Endometrial microvascular endothelial cells (primary cell): ENCODE measurements around the gene MAGI1. TPM values are rescaled to one million over a fixed set of nuclear protein-coding genes. Genes with fewer than 3 reads are reported as not detected.

Experiments
- in situ Hi-C: cut with HindIII; loops from 2 replicates; pipeline ENCODE4 v1.10.0; 2017; ENCODE audit warnings: low sequenced_read_pairs, low pct_unique_long_range_greater_than_20kb; ENCODE audit errors: inconsistent ontology term
- total RNA-seq: library from RNA; depleted of rRNA; stranded (reverse); fragments of >200 nt; gene quantifications from one replicate; pipeline ENCODE4 v1.2.3, GENCODE V29; 2015; ENCODE audit errors: inconsistent ontology term

The MAGI1 gene
- total RNA-seq, 1 donor from 2014 or later = 9.1 TPM

DNA sequence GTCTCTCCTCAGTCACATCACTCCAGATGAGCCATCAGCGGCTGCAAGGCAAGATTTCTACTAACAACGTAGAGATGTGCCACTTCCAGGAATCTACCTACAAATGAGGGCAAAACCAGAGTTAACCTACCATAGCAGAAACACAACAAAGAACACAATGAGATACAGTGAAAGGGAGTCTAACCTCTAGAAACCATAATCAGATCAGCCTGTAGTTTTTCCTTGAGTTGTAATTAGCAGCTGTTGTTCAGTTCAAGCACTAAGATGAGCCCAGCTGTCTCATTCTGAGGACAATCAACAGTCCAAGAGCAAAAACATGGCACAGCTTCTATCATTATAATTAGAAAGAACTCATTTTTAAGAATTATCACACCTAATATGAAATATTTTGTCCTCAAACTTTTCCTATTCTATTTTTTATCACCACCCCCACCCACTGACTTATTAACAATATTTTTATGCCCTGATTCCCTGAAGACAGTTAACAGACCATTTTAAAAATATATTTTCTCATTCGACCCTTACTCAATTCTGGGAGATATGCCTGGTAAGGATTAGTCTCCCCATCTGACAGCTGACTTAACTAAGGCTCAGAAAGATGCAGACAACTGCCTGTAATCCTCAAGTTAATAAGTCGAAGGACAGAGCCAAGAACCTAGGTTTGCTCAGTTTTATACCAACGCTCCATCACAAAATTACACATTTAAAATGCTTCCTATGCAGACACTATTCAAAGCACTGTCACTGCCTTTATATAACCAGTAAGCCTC lies 50.1 kb downstream of the MAGI1 start:
- in situ Hi-C loops = no loop called here

DNA sequence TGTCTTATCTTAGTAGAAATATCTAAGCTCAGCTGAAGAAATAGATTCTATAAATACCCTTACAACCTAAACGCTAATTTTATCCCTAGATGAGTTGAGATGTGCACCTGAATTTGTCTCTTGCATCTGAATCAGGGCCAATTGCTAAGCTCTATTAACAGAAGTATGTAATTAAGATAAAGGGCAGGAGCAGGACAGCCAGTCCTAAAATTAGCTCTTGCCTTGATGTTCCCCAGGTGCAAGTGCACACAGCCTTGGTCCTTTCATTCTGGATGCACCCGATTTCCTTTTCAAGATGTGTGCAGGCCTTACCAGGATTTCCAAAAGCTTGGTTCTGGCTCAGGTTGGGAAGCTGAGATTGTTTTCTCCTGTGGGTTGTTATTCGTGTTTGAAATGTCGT lies 52.4 kb downstream of the MAGI1 start:
- in situ Hi-C loops = no loop called here

DNA sequence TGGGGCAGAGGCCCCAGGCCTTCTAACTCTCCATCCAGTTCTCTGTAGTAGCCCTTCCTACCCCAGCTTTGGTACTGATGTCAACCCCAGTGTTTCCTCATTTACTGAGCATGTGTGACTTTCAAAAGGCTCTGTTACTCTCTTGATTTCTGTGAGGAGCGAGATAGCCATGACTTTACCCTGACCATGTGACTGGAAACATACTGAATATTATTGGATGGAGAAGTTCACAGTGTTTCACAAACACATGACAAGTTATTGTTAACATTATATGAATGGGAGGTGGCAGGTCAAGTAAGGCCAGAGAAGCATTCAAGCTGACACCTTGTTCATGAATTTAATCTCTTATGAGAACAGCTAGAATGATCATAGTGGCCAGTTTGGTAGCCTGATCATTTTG lies 53.7 kb downstream of the MAGI1 start:
- in situ Hi-C loops = no loop called here

DNA sequence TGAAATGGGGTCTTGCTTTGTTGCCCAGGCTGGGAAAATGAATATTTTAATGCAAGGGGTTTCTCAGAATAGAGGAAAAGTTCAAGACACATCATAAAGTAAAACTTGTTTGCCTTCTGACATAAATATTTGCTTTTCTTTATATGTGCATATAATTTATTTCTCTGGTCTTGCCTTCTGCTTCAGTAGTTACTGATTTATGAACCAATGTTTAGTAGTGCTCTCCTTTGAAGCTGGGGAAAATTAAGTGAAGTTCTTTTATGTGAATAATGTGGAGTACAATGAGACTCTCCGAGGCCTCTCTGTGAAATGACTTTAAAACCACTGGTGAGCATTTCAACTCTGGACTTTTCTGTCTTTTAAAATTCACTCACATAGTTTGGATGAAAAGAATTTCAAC lies 55.6 kb downstream of the MAGI1 start:
- in situ Hi-C loops = no loop called here

DNA sequence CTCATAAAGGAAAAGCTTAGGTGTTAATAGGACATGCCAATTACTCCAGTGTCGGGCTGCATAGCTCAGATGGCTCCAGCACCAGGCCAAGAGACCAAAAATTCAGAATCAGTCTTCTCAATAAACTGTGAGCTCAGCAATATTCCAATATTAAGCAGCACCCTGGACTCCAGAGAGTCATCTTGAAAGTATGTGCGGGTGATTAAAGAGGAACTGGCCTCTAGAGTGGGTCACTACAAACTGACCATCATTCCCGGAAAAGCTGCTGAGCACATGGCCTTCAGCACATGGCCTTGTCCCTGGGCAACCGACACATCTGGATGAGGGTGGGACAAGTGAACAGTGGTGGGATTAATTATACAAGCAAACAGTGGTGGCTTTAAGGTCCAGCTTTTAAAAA lies 59.0 kb downstream of the MAGI1 start:
- in situ Hi-C loops = no loop called here

DNA sequence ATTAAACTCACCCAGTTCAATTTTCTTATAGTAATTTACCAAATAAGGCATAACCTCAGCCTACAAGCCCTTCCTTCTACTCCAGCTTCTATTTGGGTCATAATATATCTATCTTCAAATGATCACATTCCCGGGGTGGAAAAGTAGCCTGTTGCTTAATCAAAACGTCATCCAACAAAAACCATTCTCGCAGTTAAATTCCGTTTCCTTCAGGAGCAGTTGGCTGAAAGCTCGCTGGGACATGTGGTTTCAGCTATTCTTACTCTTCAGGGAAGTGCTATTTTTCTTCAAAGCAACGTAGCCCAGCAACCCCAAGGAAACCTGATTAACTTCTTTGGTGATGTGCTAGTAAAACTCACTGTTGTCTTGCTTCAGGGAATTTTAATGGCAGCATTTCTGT lies 59.6 kb downstream of the MAGI1 start:
- in situ Hi-C loops = no loop called here

DNA sequence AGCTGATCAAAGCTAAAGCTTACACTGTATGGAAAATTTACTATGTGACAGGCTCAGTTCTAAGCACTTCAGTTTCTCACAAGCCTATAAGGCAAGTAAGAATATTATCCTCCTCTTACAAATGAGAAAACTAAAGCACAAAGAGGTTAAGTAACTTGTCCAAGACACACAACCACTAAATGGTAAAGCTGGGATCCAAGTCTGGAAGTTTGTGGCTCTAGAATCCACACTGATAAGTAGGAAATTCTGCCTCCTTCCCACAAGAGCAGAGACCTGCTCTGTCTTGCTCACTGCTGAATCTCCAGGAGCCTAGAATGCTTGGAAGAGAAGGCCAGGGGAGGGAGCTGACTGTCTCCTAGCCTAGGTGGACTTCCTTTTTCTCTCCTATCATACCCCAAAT lies 60.6 kb downstream of the MAGI1 start:
- in situ Hi-C loops = no loop called here

DNA sequence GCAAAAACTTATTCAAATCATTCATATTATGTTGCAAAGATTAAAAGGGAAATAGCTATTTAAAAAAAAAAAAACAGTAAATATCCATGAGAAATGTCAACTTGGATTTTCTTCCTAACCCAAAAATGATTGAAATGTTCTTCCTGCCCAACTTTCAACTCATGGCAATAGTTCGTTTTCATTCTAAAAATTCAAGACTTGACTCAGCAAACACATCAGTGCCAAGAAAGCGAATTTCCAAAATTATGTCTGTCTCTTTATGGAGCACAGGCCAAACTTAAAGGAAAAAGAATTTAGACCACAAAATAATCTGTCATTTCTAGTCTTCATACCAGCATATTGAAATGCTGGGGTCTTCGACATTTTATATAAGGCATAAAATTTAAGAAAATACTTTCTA lies 63.7 kb downstream of the MAGI1 start:
- in situ Hi-C loops = no loop called here

DNA sequence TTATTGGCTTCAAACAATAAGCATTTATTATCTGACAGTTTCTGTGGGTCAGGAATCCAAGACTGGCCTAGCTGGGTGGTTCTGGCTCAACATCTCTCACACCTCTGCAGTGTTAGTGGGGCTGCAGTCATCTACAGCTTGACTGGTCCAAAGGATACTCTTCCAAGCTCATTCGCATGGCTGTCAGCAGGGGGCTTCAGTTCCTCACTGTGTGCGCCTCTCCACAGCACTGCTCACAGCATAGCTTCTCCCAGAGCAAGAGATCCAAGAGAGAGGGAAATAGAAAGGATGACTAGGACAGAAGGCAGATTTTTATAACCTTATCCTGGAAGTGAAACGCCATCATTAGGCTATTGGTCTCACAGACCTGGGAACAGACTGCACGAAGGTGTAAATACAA lies 64.2 kb downstream of the MAGI1 start:
- in situ Hi-C loops = no loop called here

DNA sequence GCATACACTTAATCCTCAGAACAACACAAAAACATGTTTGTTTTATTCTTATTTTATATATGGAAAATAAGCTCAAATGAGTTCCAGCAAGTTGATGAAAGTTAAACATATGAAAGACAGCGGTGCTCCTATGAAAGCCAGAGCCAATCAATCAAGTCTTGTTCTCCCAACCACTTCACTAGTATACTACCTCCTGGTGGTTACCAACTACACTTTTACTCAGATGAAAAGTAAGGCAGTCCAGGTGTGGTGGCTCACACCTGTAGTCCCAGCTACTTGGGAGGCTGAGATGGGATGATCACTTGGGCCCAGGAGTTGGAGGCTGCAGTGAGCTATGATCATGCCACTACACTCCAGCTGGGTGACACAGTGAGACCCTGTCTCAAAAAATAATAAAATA lies 66.0 kb downstream of the MAGI1 start:
- in situ Hi-C loops = no loop called here

DNA sequence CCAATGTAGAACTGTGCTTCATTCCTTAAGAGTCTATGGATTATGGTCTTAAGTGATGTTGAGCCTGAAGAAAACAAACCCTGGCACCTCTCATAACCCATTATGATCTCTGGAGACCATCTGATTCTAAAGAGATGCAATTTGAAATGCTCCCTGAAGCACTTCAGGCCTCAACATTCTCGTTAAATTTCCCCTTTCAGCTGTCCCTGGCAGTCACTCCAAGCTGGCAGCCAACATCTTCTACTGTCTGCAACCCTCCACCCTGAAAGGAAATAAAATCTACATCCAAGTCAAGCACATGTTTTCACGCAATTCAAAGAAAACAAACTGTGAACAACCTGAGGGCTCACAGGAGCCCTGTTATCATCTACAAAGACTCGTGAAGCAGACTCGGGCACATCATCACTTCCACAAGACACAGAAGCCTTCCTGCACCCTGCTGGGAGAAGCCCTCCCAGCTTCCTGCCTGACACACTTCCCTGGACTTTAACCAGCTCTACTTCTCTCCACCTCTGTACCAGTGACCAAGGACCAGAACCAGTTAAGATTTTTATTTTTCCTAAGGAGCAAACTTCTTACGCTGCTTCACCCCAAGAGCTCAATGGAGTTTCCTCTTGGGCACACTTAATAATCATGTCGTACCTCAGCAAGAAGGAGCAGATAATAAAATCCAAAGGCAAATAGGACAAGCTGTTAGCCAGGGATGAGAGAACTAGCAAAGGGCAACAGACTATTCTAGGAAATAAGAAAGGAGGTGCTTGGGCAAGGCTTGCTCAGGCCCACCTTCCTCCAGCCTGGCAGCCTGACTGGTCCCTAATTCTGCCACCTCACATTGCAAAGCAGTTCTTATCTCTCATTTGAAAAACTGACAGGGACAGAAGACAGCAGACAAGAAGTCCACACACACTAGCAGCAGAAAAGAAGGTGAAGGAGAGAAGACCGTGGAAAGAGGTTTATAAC lies 67.1 kb downstream of the MAGI1 start:
- in situ Hi-C loops = no loop called here

DNA sequence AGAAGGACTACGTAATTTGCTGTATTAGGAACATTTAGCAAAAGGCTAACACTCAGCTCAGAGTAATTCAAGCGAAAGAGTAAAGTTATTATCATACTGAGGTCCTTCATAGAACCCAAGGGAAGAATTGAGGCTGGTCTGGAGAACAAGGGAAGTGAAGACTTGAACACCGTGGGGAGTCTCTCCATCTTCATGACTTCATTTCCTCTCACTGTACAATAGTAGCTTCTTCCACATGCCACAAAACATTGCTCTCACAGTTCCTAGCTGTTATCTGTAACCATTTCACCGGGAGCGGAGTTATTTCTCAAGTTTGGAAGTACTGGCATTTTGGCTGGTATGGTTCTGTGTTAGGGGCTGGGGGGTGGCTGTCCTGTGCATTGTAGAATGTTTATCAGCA lies 69.7 kb downstream of the MAGI1 start:
- in situ Hi-C loops = no loop called here

DNA sequence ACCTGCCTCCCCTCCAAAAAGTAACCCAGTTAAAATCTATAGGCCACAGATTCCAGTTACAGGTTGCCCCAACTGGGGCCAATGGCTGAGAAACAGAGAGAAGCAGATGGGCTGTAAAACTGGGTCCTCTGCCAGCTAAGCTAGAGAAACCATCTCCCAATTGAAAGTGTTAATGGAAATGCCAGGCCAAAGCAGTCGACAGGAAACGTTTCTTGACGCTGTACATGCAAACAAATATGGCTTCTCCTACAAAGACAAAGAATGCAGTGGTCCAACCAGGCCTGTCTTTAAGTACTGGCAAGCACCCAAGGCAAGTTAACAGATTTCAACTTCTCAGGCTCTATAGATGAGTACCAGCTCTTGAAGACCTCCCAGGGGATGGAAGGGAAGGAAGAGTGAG lies 71.3 kb downstream of the MAGI1 start:
- in situ Hi-C loops = no loop called here

DNA sequence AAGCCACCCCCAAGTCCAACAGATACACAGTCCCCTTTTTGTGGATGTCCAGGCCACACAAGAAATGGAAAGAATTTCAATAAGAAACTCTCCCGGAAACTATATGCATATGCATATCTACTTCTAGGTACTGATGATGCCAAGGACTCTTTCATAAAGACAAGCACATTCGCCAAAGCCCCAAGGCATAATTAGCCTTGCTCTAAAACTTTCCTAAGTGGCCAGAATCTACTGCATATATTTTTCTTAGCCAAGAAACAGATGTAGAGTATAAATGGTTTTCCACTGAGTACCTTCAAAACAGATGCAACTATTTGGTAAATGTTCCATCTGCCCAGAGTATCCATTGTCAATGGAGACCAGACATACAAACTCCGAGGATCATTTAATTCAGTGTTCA lies 73.9 kb downstream of the MAGI1 start:
- in situ Hi-C loops = no loop called here

DNA sequence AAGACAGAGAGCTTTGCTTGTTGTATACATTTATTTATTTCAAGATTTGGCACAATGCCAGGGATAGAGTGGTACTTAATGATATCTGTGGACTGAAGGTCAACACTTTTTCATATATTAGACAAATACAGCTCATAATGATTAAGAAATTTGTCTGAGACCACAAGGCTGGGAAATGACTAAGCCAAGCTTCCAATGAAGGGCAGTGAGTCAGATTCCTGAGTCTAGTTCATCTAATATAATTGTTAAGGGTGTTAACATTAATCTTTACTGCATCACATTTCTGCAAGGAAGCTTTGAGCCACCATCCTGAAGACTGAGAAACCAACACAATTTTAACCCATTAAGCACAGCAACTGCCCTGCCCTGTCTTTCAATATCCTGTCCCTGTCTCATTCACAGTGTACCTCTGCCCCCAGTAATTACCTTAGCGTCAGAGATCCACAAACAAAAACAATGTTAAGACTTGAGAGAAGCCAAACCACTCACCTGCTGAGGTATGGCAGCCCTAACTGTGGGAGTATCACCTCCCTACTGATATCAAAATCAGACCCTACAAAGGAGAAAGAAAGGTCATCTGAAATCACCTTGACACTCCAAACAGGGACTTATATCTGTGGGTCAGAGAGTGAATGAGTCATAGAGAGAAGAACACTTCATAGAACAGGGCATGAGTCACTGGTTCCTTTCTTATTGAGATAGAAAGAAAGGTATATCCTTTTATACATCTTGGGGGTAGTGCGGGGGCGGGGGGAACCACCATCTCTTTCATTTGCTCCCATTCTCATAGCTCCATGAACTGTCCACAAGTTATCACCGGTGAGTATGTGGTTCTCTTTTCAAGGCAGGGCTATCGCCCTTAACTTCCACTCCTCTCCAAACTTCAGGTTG lies 74.7 kb downstream of the MAGI1 start:
- in situ Hi-C loops = no loop called here

DNA sequence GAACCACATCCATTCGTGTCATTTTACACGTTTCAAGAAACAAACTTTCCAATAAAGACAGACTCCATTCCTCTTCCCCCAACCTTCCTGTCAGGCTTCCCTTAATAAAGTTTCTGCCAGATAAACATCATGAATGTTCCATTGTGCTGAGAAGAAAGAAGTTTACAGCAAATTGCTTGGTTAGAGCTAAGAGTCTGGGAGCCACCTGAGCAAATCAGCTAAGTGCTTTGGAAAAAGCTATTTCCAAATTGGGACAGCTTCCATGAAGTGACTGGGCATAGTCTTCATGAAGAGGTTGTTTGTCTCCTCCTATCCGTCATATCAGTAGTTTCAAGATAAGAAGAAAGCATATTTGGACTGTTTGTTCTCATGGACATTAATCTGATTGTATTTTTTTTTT lies 77.0 kb downstream of the MAGI1 start:
- in situ Hi-C loops = no loop called here

DNA sequence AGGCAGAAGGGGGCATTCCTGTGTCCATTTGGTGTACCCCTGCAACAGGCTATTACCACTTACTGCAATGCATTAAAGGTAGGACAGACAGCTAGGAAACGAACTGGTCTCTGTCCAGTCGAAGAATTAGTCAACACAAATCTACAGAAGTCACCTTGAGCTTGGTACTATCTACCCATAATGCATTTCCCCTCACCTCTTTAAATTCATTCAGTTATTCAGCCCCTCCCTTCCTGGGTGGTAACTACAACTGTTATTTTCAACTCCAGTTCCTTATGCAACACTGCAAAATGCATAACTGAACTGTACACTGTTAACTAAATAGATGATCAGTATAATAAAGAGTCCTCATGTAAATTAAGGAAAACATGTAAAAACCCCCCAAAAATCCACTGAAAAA lies 77.6 kb downstream of the MAGI1 start:
- in situ Hi-C loops = no loop called here

DNA sequence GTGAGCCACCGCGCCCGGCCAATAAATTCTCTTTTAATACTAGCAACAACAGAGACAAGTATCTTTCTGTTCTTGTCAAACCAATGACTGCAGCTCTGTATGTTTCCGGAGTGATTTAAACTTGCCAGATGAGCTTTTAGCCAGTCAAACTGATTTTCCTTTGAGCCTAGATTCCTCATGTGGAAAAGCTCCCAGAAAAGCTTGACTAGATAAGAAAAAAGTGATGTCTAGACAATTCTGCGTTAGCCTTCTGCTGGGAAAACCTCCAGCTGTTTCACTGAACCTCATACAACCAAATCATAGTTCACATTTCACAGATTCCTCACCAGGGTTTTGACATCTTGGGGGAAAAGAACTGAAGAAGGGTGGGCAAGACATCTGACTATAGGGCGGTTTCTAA lies 78.6 kb downstream of the MAGI1 start:
- in situ Hi-C loops = no loop called here

DNA sequence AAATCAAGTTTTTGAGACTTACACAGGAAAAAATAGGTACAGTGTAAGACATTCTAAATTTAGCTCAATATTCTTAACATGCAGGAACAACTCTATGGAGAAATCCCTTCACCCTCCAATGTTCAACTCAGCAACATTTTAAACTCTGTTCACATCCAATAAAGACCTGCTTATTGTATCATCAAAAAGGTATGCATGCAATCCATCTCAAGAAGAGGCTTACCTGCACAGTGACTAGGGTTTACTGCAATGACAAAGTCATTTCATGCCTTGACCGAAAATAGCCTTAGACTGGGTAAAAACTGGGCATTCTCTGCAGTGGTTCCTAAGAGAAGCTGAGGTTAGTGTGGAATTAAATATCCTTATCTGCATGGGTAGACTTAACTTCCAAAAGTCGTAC lies 80.5 kb downstream of the MAGI1 start:
- in situ Hi-C loops = no loop called here
